ENCODE results near the gene HHATL.

The HHATL gene

DNA sequence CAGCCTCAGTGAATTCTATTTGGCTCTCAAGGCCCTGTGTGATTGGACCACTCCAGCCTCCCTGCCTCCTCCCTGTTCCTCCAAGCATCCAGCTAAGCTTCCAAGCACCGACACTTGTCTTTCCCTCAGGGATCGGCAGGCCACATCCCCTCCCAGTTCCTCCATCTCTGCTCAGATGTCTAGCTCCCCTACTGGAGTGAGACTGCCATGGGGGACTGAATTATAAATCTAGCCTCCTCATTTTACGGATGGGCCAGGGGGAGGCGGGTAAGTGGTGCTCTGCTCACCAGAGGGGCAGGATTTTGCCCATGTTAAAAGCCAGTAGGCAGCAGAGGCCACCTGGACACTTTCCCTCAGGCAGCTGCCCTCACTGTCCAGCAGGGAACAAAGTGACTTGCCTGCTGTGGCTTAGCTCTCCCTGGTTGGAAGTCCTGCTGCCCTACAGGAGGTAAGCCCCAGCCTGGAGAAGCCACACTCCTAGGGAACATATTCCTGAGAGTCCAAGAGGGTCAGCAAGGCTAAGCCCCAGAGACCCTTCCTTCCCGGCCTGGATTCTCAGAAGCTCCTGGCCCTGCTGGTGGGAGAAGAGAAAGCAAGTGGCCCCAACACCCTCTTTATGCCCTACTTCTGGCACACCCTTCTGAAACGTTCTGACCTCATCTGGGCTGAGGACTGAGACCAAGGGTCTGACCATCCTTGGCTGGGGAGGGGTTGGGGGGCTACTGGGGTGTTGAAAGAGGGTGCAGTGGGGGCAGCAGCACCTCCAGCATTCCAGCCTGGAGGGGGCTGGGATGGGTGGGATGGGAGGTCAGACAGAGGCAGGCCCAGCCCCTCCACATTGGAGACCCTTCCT lies 9.1 kb upstream of the HHATL start:
- no peak for DNase-seq

DNA sequence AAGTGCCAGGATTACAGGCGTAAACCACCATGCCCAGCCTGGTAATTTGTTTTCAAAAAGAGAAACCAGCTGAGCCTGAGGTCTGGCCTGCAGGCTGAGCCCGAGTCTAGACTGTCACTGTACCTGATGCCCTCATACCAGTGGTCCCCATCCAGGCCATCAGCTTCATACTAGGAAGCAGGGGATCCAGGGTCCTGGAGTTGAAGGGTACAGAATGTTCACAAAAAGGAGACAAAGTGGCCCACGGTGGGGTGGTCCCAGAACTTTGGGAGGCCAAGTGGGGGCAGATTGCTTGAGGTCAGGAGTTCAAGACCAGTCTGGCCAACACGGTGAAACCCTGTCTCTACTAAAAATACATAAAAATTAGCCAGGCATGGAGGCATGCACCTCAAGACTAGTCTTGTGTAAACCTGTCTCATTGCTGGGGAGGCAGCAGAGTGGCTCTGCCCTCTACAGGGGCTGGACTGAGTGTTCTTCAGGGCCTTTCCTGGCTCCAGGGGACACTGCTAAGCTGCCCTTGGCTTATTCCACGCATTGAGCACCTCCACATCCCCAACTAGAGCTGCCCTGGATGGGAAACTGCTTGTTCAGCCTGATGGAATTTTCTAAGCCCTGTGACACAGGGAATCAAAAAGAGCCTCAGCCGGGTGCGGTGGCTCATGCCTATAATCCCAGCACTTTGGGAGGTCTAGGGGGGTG lies 7.9 kb upstream of the HHATL start:
- DNase-seq = no peak

DNA sequence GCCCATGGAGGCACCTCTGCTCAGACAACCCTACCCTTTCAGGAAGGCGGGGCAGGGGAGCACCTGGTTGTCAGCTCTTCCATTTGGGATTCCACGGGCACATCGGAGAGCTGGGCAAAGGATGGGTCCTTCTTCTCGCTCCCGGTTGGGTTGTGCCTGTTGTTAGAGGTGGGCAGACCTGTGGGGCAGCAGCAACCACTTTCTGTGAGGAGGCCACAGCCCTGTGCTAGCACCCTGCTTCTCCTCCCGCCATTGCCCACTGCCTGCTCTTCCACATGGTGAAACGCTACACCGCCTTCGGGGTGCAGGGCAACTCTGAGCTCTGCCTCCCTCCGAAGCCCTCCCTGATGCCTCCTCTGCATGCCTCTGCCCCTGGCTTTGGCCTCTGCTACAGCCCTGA lies 7.0 kb upstream of the HHATL start:
- no peak for DNase-seq

DNA sequence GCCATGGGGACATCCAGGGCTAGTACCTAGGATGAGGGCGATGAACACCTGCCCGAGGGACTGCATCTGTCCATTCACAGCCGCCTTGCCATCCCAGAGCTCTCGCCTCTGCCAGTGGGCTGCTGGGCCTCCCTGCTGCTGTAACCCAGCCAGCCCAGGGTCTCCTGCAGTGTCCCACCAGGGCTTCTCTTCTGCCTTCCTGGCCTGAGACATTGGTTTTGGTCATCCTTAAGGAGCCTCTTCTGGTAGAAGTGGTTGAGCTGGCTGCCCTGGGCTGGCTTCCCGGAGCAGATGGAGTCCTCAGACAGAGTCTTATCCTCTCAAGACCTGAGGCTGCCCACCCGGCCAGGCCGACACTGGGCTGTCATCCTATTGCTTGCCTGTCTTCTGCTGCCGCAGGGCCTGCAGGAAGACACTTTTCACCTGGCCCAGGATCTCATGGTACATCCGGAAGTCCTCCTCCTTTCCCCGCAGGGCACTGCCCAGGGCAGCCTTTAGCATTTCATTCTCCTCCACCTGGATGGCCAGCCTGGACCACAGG lies 6.1 kb upstream of the HHATL start:
- DNase-seq = no peak

- DNase-seq = no peak
These were observed 5.2 kb upstream of the HHATL start for GRCh38 chr3:42707620-42708355.

GRCh38 chr3:42706721-42707619 lies 4.4 kb upstream of the HHATL start:
- no peak for DNase-seq

- DNase-seq = no peak
These were observed 3.5 kb upstream of the HHATL start for GRCh38 chr3:42705962-42706585.

GRCh38 chr3:42705058-42705767 lies 2.6 kb upstream of the HHATL start:
- no peak for DNase-seq

DNA sequence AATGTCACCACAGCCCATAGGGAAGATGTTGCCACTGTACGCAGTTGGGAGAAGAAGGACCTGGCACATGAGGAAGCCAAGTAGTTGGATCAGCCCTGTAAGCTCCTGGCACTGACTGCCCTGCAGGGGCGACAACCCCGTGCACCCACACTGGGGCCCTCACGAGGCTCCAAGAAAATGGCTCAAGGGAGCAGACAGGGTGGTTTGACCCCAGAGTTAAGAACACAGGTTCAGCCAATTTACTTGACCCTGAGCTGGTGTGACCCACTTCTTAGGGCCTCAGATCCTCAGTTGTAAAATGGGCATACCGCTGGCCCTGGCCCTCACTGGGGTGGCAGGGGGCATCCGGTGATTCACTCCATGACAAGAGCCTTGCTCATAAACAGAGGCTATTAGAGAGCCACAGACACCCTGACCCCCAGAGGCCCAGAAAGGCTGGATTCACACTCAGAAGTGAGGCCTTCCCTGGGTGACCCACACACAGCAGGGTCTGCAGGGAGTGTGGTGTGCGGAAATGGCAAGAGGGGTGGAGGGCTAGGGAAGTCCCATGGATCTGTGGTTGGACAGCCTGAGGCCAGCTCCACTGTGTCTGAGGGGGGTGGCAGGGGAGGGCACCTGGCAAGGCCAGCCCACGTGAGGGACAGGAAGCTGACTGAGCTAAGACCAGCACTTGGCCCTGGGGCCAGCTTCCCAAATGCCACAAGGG lies 1.7 kb upstream of the HHATL start:
- no peak for DNase-seq

DNA sequence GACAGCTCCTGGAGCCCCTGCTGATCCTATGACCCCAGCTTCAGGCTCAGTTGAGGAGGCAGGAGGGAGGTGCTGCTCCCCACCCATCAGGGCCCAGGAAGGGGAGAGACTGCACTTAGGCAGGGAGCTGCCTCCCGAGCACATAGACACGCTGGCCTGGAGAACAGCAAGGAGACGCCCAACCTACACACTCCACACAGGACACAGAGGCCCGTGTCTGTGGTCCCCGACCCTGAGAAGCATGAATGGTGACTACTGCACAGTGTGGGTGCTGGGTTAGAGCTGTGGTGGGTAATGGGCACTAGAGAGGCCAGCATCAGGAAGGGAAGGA lies 1.1 kb upstream of the HHATL start:
- DNase-seq = no peak

DNA sequence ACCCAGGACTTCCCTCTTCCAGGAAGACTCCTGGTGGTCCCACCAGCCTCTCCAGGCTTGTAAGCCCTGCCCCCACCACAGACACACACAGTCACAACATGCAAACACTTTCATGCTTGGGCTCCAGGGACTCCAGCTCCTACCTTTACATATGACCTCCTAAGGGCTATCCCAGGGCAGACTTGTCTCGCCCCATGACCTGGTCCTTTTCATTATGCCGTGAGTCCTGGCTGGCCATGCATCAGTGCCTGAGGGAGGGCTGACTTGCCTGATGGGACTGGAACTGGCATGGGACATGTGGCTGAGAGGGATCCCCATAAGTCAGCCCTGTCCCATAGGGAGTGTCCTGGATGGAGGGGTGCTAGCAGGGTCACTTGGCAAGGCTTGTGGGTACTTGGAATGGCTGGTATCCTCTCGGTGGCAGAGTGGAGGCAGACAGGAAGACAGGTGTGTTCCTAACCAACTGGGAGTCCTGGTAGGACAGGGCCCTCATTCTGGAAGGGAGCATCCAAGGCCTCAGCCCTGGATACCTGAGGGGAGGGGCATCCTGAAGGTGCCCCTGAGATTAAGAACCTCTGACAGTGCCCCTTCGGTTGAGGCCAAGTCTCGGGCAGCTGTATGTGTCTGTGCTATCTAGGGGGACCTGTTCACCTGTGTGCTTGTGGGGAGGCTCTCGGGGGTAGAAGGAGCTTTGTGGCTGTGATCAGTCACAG lies 540 bp upstream of the HHATL start:
- no peak for DNase-seq

DNA sequence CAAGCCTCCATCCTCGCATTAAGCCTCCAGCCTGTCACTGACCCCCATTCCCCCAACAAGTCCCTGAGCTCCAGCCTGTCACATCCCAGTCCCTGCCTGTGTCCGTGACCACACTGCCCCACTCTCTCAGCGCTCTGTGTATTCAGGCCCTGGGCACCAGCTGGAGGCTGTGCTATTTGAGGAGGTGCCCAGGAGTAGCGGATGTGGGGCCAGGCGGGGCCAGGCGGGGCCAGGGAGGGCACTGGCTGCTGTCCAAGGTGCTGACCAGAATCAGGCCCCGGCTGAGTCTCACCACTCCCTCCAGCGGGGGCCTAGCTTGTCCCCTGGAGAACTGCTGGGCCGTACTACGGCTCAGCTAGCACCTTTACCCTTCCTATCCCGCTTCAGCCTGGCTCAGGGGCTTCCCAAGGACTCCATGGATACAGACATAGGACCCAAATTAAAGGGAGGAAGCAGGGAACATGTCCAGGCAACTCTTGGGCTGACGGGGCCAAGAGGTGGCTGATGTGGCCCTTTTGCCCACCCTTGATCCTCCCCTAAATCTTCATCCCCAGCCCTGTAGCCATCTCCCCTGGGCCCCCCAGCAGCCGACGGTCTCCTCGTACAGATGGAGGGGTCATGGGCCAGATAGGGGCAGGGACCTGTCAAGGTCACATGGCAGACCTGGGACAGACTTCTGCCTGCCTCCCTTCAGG lies 1.1 kb downstream of the HHATL start:
- DNase-seq = no peak

GRCh38 chr3:42700366-42701288 lies 2.0 kb downstream of the HHATL start:
- no peak for DNase-seq

DNA sequence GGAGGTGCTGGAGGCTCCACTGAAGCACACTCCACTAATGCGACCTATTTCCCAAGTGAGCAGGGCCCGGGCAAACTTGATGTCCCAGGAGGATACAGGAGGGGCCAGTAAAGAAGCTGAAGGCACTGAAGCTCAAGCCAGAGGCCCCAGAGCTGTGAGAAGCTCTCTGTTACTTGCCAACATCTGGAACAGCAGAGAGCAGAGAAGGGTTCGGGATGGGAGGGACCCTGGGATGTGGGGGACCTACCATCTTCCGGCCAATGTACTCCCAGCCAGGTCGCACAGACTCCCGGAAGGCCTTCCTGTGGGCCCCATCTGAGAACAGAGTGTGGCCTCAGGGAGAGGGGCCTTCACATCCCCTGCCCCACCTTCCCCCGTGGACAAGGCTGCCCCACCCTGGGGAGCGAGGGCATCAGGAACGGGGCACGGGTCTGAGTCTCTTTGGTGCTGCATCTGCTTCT lies 3.1 kb downstream of the HHATL start:
- DNase-seq = no peak

- no peak for DNase-seq
These were observed 3.7 kb downstream of the HHATL start for GRCh38 chr3:42698911-42699230.

- no peak for DNase-seq
These were observed 4.2 kb downstream of the HHATL start for GRCh38 chr3:42698216-42698910.

GRCh38 chr3:42697289-42698051 lies 5.1 kb downstream of the HHATL start:
- no peak for DNase-seq

Data from NCI-H1436 (cell line).